Measurements from ENCODE around the gene SSBP2. TPM values are rescaled to one million over a fixed set of nuclear protein-coding genes. Genes with fewer than 3 reads are reported as not detected.

Gene SSBP2
- total RNA-seq, 2 donors from 2014 or later, result 18.1 to 31.4 TPM

- Histone ChIP-seq H3K27ac (peak overlapping the region in 3 of 4 donors; percentile 75 to 81 (median 80)), H3K4me3 (no peak overlapping the region), H3K4me1 (peaks cover 28% of the 10 kb centered on the region), H3K9me3 (no peaks in the 10 kb centered on the region), H3K36me3 (replicated peaks in 1 of 2; ENCODE audit: insufficient read depth in 1 of 2, low read depth in 2 of 2) (no peaks in the 10 kb centered on the region), H3K27me3 (no peaks in the 10 kb centered on the region)
- 18 to 26% methylated on average over 3 of the region's 3 CpGs for WGBS, 2 donors
- DNase-seq, result peak in 2 of 4 donors; percentile 22 to 24
- TF ChIP-seq POLR2A (IDR thresholded peaks at IDR 0.05) (no peak), CTCF (IDR thresholded peaks at IDR 0.05) (no peak)
- peak; percentile 20 for ATAC-seq
- intact Hi-C loops (cut with DNase I), result no loop called here
Observed at GRCh38 chr5:81778642-81779041, 27.7 kb upstream of the SSBP2 start.

- Histone ChIP-seq H3K4me1 (peaks cover 19% of the 10 kb centered on the region), H3K4me3 (no peak overlapping the region), H3K27me3 (no peaks in the 10 kb centered on the region), H3K36me3 (replicated peaks in 1 of 2; ENCODE audit: insufficient read depth in 1 of 2, low read depth in 2 of 2) (no peaks in the 10 kb centered on the region), H3K9me3 (no peaks in the 10 kb centered on the region), H3K27ac (no peak overlapping the region)
- TF ChIP-seq POLR2A (IDR thresholded peaks at IDR 0.05), result no peak
- TF ChIP-seq CTCF (IDR thresholded peaks at IDR 0.05), result no peak
- intact Hi-C loops (cut with DNase I), result no loop called here
- ATAC-seq (no peak), DNase-seq (no peak)
- WGBS, 2 donors, result 87 to 88% methylated on average over 4 of the region's 4 CpGs
Observed at GRCh38 chr5:81776258-81776657, 25.4 kb upstream of the SSBP2 start.

GRCh38 chr5:81774374-81774773 is 23.5 kb upstream of the SSBP2 start:
- TF ChIP-seq CTCF (IDR thresholded peaks at IDR 0.05) (no peak), POLR2A (IDR thresholded peaks at IDR 0.05) (no peak)
- no peak for ATAC-seq

GRCh38 chr5:81773574-81773973 is 22.7 kb upstream of the SSBP2 start:
- 80 to 83% methylated on average over 7 of the region's 7 CpGs for WGBS, 2 donors
- H3K27ac ChIP-seq, result no peak overlapping the region
- ATAC-seq (peak; percentile 40), DNase-seq (no peak)
- H3K4me1 ChIP-seq, result peaks cover 5% of the 10 kb centered on the region
- intact Hi-C loops (cut with DNase I), result no loop called here
- no peak overlapping the region for H3K4me3 ChIP-seq
- TF ChIP-seq POLR2A (IDR thresholded peaks at IDR 0.05) (no peak), CTCF (IDR thresholded peaks at IDR 0.05) (no peak)
- H3K27me3 ChIP-seq, result no peaks in the 10 kb centered on the region
- H3K36me3 ChIP-seq (replicated peaks in 1 of 2; ENCODE audit: insufficient read depth in 1 of 2, low read depth in 2 of 2), result no peaks in the 10 kb centered on the region
- no peaks in the 10 kb centered on the region for H3K9me3 ChIP-seq

More at GRCh38 chr5:81774374-81774773, 23.5 kb upstream of the SSBP2 start:
- Histone ChIP-seq H3K4me1 (peaks cover 11% of the 10 kb centered on the region), H3K9me3 (no peaks in the 10 kb centered on the region), H3K27me3 (no peaks in the 10 kb centered on the region), H3K27ac (no peak overlapping the region), H3K36me3 (replicated peaks in 1 of 2; ENCODE audit: insufficient read depth in 1 of 2, low read depth in 2 of 2) (no peaks in the 10 kb centered on the region), H3K4me3 (no peak overlapping the region)
- no peak for DNase-seq
- intact Hi-C loops (cut with DNase I), result no loop called here
- 87 to 92% methylated on average over 2 of the region's 2 CpGs for WGBS, 2 donors

GRCh38 chr5:81773161-81773560 is 22.3 kb upstream of the SSBP2 start:
- Histone ChIP-seq H3K27me3 (no peaks in the 10 kb centered on the region), H3K4me3 (no peak overlapping the region), H3K36me3 (replicated peaks in 1 of 2; ENCODE audit: insufficient read depth in 1 of 2, low read depth in 2 of 2) (no peaks in the 10 kb centered on the region), H3K4me1 (peaks cover under 1% of the 10 kb centered on the region), H3K27ac (no peak overlapping the region), H3K9me3 (no peaks in the 10 kb centered on the region)
- intact Hi-C loops (cut with DNase I), result no loop called here
- no peak for TF ChIP-seq POLR2A (IDR thresholded peaks at IDR 0.05)
- TF ChIP-seq CTCF (IDR thresholded peaks at IDR 0.05), result no peak
- ATAC-seq (no peak), DNase-seq (no peak)
- whole genome bisulfite sequencing, 2 donors, result 89 to 95% methylated on average over 3 of the region's 3 CpGs
